Stomach (tissue), 4 donors: ENCODE data around the gene TMEM132D.

ENCODE experiments used
- CTCF ChIP-seq, 7 experiments: fragments of 450-650 bp in 4 of 7; fragments of 200-600 bp in 3 of 7; sonication (generic) in 3 of 7; IDR thresholded peaks; one replicate each; pipeline ENCODE4 v1.5.1; 2016 to 2019; ENCODE audit warnings: antibody characterized with exemption in 7 of 7, control low read depth in 2 of 7, mild to moderate bottlenecking in 1 of 7
- POLR2A ChIP-seq, 4 donors: fragments of 450-650 bp; IDR thresholded peaks; one replicate each; pipeline ENCODE4 v1.6.1; 2016; ENCODE audit warnings: antibody characterized with exemption in 4 of 4, control low read depth in 2 of 4, mild to moderate bottlenecking in 1 of 4, moderate library complexity in 1 of 4

GRCh38 chr12:129466499-129466898 is 437.3 kb downstream of the TMEM132D start:
- no peak for TF ChIP-seq CTCF (IDR thresholded peaks at IDR 0.05)
- no peak for TF ChIP-seq POLR2A (IDR thresholded peaks at IDR 0.05)
